Spleen (tissue), 7 donors: ENCODE results near the gene CORO6.

Experiments used
- POLR2A ChIP-seq, 3 donors: fragments of 450-650 bp; IDR thresholded peaks; one replicate each; pipeline ENCODE4 v1.5.1; 2017; ENCODE audit warnings: antibody characterized with exemption in 3 of 3, mild to moderate bottlenecking in 1 of 3
- POLR2AphosphoS5 ChIP-seq, 3 donors: sonication (generic); formaldehyde crosslinking; IDR thresholded peaks; one replicate each; pipeline ENCODE4 v1.5.1; 2017; ENCODE audit warnings: antibody characterized with exemption in 3 of 3
- TF ChIP-seq, protein P1 (sequence below), 11 experiments: fragments of 200-600 bp in 7 of 11; fragments of 450-650 bp in 4 of 11; sonication (generic) in 4 of 11; IDR thresholded peaks in 8 of 11; conservative IDR thresholded peaks in 3 of 11; 1 replicate in 7 of 11; 2 replicates in 4 of 11; pipeline versions ENCODE4 v1.4.0 to v1.8.0; 2016 to 2021; ENCODE audit warnings: antibody characterized with exemption in 11 of 11, inconsistent platforms in 4 of 11, mild to moderate bottlenecking in 1 of 11
- donor health status: DM: no; HTN: no; CAD: no; lungs with moderate emphysema.
- donor health status: DM: no; HTN: no; CAD: no.
- donor health status: DM: no; HTN: no; CAD: no.

DNA sequence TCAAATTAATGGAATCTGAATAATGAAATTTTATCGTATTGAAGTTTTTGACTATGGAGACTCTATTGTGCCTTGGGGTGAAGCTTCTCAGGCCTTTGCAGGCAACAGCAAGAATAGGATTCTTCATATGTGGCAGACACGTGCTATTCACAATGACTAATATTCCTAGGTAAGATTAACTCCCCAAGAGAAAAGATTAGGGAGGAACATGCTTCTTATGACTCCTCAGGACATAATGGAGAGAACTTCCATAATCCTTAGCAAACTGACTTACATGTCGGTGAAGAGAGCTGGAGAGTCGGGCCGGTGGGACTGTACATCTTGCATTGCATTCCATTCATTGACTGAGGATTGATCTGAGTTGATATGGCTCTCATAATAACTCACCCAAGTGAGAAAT lies 48.9 kb upstream of the CORO6 start:
- TF ChIP-seq, protein P1, sequence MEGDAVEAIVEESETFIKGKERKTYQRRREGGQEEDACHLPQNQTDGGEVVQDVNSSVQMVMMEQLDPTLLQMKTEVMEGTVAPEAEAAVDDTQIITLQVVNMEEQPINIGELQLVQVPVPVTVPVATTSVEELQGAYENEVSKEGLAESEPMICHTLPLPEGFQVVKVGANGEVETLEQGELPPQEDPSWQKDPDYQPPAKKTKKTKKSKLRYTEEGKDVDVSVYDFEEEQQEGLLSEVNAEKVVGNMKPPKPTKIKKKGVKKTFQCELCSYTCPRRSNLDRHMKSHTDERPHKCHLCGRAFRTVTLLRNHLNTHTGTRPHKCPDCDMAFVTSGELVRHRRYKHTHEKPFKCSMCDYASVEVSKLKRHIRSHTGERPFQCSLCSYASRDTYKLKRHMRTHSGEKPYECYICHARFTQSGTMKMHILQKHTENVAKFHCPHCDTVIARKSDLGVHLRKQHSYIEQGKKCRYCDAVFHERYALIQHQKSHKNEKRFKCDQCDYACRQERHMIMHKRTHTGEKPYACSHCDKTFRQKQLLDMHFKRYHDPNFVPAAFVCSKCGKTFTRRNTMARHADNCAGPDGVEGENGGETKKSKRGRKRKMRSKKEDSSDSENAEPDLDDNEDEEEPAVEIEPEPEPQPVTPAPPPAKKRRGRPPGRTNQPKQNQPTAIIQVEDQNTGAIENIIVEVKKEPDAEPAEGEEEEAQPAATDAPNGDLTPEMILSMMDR (IDR thresholded peaks at IDR 0.05 in 8 of 11, conservative IDR thresholded peaks at IDR 0.05 in 3 of 11) = no peak
- TF ChIP-seq POLR2A (IDR thresholded peaks at IDR 0.05) (no peak), POLR2AphosphoS5 (IDR thresholded peaks at IDR 0.05) (no peak)
